PC-3 (cell line): Measurements from ENCODE around the gene ADRM1. TPM values are rescaled to one million over a fixed set of nuclear protein-coding genes. Genes with fewer than 3 reads are reported as not detected.

Experiments used
- ATAC-seq: fragments of 200-7000 bp; cut with Tn5 transposase; 2 replicates; pipeline ENCODE4 v1.9.1; 2020; ENCODE audit warnings: mild to moderate bottlenecking, moderate library complexity
- BruUV-seq: library from RNA; stranded (reverse); fragments of 400-500 nt; replicated peaks from 2 replicates; lab custom pipeline; 2021; lab: Mats Ljungman, UMichigan
- CTCF ChIA-PET: fragments of 300-600 bp; sonication (Branson Sonifier 250); formaldehyde crosslinking; loops from one replicate; lab custom pipeline; 2022; ENCODE audit warnings: antibody characterized with exemption; lab: Charles Lee
- POLR2A ChIA-PET: fragments of 300-600 bp; sonication (Branson Sonifier 250); formaldehyde crosslinking; loops from one replicate; lab custom pipeline; 2022; ENCODE audit warnings: antibody characterized with exemption; ENCODE audit not compliant: unreplicated experiment; lab: Charles Lee
- DNase-seq: peaks from one replicate; pipeline ENCODE4 v3.0.0-alpha.2; 2015
- H2AFZ ChIP-seq: fragments of 300-600 bp; sonication (generic); 2 replicates; pipeline ENCODE4 v1.6.0; 2016; ENCODE audit warnings: antibody characterized with exemption, low read length
- H3F3A ChIP-seq: fragments of 300-600 bp; sonication (generic); one replicate; pipeline ENCODE4 v1.6.0; 2017; ENCODE audit warnings: antibody characterized with exemption, low read length, control low read depth, mild to moderate bottlenecking; ENCODE audit not compliant: unreplicated experiment
- H3K27ac ChIP-seq: fragments of 300-600 bp; sonication (generic); 2 replicates; pipeline ENCODE4 v1.5.1; 2016; ENCODE audit warnings: mild to moderate bottlenecking, low read length
- H3K27me3 ChIP-seq: fragments of 300-600 bp; sonication (generic); 2 replicates; pipeline ENCODE4 v1.6.1; 2016; ENCODE audit warnings: low read length, mixed read lengths
- H3K36me3 ChIP-seq: fragments of 300-600 bp; sonication (generic); 2 replicates; pipeline ENCODE4 v1.6.1; 2016; ENCODE audit warnings: low read depth, mixed run types, low read length, mixed read lengths
- H3K4me1 ChIP-seq: fragments of 300-600 bp; sonication (generic); 2 replicates; pipeline ENCODE4 v1.5.1; 2016; ENCODE audit warnings: low read length; ENCODE audit not compliant: insufficient read depth
- H3K4me2 ChIP-seq: fragments of 300-600 bp; sonication (generic); 2 replicates; pipeline ENCODE4 v1.6.0; 2016; ENCODE audit warnings: low read length
- H3K4me3 ChIP-seq: fragments of 300-600 bp; sonication (generic); 2 replicates; pipeline ENCODE4 v1.5.1; 2016; ENCODE audit warnings: mild to moderate bottlenecking, low read length, mixed read lengths
- H3K79me2 ChIP-seq: fragments of 300-600 bp; sonication (generic); 2 replicates; pipeline ENCODE4 v1.6.1; 2017; ENCODE audit warnings: low read length, mixed read lengths
- H3K9ac ChIP-seq: fragments of 300-600 bp; sonication (generic); 2 replicates; pipeline ENCODE4 v1.6.0; 2016; ENCODE audit warnings: mild to moderate bottlenecking, low read length
- H3K9me2 ChIP-seq: fragments of 300-600 bp; sonication (generic); replicated peaks from 2 replicates; pipeline ENCODE4 v1.6.1; 2016; ENCODE audit warnings: mixed run types, low read length, mixed read lengths
- H3K9me3 ChIP-seq: fragments of 300-600 bp; sonication (generic); 2 replicates; pipeline ENCODE4 v1.6.1; 2016; ENCODE audit warnings: low read length, mixed read lengths
- H4K20me1 ChIP-seq: fragments of 300-600 bp; sonication (generic); 2 replicates; pipeline ENCODE4 v1.6.1; 2016; ENCODE audit warnings: low read length, mixed read lengths
- EZH2 ChIP-seq: fragments of 300-600 bp; sonication (generic); IDR thresholded peaks from one replicate; pipeline ENCODE4 v1.6.1; 2017; ENCODE audit warnings: antibody characterized with exemption, mild to moderate bottlenecking, low read length; ENCODE audit not compliant: unreplicated experiment
- EZH2phosphoT487 ChIP-seq: fragments of 300-600 bp; sonication (generic); IDR thresholded peaks from 2 replicates; pipeline ENCODE4 v1.6.1; 2018; ENCODE audit warnings: mild to moderate bottlenecking, antibody characterized with exemption, low read length, borderline replicate concordance
- intact Hi-C: fragments of 100-400 bp; cut with micrococcal nuclease; formaldehyde crosslinking; loops from 2 replicates; pipeline ENCODE4 v1.9.0; 2023
- total RNA-seq: library from RNA; depleted of rRNA; stranded (reverse); fragments of >200 nt; gene quantifications from 2 replicates; pipeline ENCODE4 v1.2.3, GENCODE V29; 2014
- TF ChIP-seq, protein P1 (sequence below): fragments of 300-600 bp; sonication (generic); conservative IDR thresholded peaks from 2 replicates; pipeline ENCODE4 v1.5.1; 2017; ENCODE audit warnings: antibody characterized with exemption, low read depth, mild to moderate bottlenecking, low read length

Gene ADRM1
- total RNA-seq, 1 experiment from 2014 or later, result 374 TPM

GRCh38 chr20:62322492-62323041 is 19.8 kb downstream of the ADRM1 start:
- CTCF ChIA-PET, result no interaction called here
- intact Hi-C loops, result no loop called here
- POLR2A ChIA-PET, result no interaction called here
- ATAC-seq, result peak; percentile 11; the same call in 1 of the 2 replicates
- no peak for DNase-seq
- H3K36me3 ChIP-seq, result peaks cover 69% of the 10 kb centered on the region
- TF ChIP-seq, protein P1, sequence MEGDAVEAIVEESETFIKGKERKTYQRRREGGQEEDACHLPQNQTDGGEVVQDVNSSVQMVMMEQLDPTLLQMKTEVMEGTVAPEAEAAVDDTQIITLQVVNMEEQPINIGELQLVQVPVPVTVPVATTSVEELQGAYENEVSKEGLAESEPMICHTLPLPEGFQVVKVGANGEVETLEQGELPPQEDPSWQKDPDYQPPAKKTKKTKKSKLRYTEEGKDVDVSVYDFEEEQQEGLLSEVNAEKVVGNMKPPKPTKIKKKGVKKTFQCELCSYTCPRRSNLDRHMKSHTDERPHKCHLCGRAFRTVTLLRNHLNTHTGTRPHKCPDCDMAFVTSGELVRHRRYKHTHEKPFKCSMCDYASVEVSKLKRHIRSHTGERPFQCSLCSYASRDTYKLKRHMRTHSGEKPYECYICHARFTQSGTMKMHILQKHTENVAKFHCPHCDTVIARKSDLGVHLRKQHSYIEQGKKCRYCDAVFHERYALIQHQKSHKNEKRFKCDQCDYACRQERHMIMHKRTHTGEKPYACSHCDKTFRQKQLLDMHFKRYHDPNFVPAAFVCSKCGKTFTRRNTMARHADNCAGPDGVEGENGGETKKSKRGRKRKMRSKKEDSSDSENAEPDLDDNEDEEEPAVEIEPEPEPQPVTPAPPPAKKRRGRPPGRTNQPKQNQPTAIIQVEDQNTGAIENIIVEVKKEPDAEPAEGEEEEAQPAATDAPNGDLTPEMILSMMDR, result no peak
- TF ChIP-seq EZH2phosphoT487, result no peak
- no peak for TF ChIP-seq EZH2
- no peaks in the 10 kb centered on the region for H3K79me2 ChIP-seq
- no peak overlapping the region for H3K27ac ChIP-seq
- peaks cover 6% of the 10 kb centered on the region for H3F3A ChIP-seq
- no peak overlapping the region for H3K4me2 ChIP-seq
- H3K9ac ChIP-seq, result no peak overlapping the region
- no TSS peak for BruUV-seq
- no peaks in the 10 kb centered on the region for H3K9me2 ChIP-seq
- H3K27me3 ChIP-seq, result no peaks in the 10 kb centered on the region
- peaks cover 14% of the 10 kb centered on the region; the same call in 1 of the 2 replicates for H4K20me1 ChIP-seq
- H2AFZ ChIP-seq, result no peak overlapping the region
- H3K9me3 ChIP-seq, result no peaks in the 10 kb centered on the region
- H3K4me1 ChIP-seq, result no peaks in the 10 kb centered on the region
- no peak overlapping the region for H3K4me3 ChIP-seq

DNA sequence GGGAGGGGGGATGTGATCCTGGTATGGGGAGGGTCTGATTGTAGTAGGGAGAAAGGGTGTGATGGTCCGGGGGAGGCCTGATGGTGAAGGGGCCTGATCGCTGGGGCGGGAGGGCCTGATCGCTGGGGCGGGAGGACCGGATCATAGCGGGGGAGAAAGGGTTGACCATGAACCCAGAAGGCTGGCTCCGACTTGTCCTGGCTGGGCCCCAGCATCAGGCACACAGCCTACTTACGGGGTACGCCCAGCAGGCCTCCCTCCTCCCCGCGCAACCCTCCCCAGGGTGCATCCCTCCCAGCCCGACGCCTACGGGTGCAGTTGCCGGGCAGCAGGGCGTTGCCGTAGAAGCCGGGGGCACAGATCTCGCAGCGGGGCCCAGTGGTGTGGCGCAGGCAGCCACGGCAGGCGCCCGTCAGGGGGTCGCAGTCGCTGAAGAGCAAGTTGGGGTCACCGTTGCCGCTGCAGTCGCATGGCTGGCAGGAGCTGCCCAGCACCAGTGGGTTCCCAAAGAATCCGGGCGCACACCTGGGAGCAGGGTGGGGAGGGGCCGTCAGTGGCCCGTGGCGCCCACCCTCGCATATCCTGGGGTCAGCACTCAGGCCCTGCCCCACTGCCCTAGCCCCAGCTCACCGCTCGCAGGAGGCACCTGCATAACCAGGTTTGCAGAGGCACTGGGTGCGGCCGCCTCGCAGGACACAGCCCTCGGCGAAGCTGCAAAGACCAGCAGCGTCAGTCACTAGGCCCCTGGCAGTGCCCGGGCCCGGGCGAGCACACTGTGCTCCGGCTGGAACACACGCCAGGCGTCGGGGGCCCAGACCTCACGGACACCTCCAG is 20.6 kb downstream of the ADRM1 start:
- DNase-seq (no peak), ATAC-seq (no peak)
- Histone ChIP-seq H3F3A (peaks cover 6% of the 10 kb centered on the region), H3K79me2 (no peaks in the 10 kb centered on the region), H3K4me3 (no peak overlapping the region), H4K20me1 (peaks cover 14% of the 10 kb centered on the region; the same call in 1 of the 2 replicates), H3K9me3 (no peaks in the 10 kb centered on the region), H3K4me1 (no peaks in the 10 kb centered on the region), H3K36me3 (peaks cover 75% of the 10 kb centered on the region), H3K27me3 (no peaks in the 10 kb centered on the region), H2AFZ (no peak overlapping the region), H3K4me2 (no peak overlapping the region), H3K27ac (no peak overlapping the region), H3K9ac (no peak overlapping the region), H3K9me2 (no peaks in the 10 kb centered on the region)
- ChIA-PET POLR2A (no interaction called here), CTCF (no interaction called here)
- TF ChIP-seq EZH2 (no peak), EZH2phosphoT487 (no peak)
- TF ChIP-seq, protein P1, result no peak
- BruUV-seq, result no TSS peak
- intact Hi-C loops, result no loop called here
